PC-9 (cell line): Measurements from ENCODE around the gene SIGLEC7. TPM values are rescaled to one million over a fixed set of nuclear protein-coding genes. Genes with fewer than 3 reads are reported as not detected.

Experiments
- BruUV-seq: library from RNA; stranded (reverse); fragments of 400-500 nt; replicated peaks from 2 replicates; lab custom pipeline; 2021; lab: Mats Ljungman, UMichigan
- CTCF ChIA-PET: fragments of 300-600 bp; sonication (Branson Sonifier 250); formaldehyde crosslinking; loops from one replicate; lab custom pipeline; 2022; ENCODE audit warnings: antibody characterized with exemption; lab: Charles Lee
- POLR2A ChIA-PET: fragments of 300-600 bp; sonication (Branson Sonifier 250); formaldehyde crosslinking; loops from one replicate; lab custom pipeline; 2022; ENCODE audit warnings: antibody characterized with exemption; ENCODE audit not compliant: unreplicated experiment; lab: Charles Lee
- DNase-seq, 2 experiments: peaks; one replicate each; pipeline versions ENCODE4 v3.0.0 to v3.0.0-alpha.2; 2015 to 2022; ENCODE audit warnings: mixed read lengths in 1 of 2
- H2AFZ ChIP-seq: fragments of 200-600 bp; sonication (generic); 2 replicates; pipeline ENCODE4 v1.8.1; 2017; ENCODE audit warnings: antibody characterized with exemption
- H3F3A ChIP-seq: fragments of 200-600 bp; sonication (generic); 2 replicates; pipeline ENCODE4 v1.8.1; 2017; ENCODE audit warnings: antibody characterized with exemption, mild to moderate bottlenecking, low read depth; ENCODE audit not compliant: insufficient read depth
- H3K27ac ChIP-seq: fragments of 200-600 bp; sonication (generic); 2 replicates; pipeline ENCODE4 v1.6.1; 2016; ENCODE audit warnings: mixed run types
- H3K27me3 ChIP-seq: fragments of 200-600 bp; sonication (generic); 2 replicates; pipeline ENCODE4 v1.6.1; 2016; ENCODE audit warnings: low read depth, mixed run types; ENCODE audit not compliant: insufficient read depth
- H3K36me3 ChIP-seq: fragments of 200-600 bp; sonication (generic); 2 replicates; pipeline ENCODE4 v1.6.1; 2016; ENCODE audit warnings: low read depth, mixed run types
- H3K4me1 ChIP-seq: fragments of 200-600 bp; sonication (generic); replicated peaks from 2 replicates; pipeline ENCODE4 v1.6.1; 2016; ENCODE audit warnings: mixed run types; ENCODE audit not compliant: insufficient read depth
- H3K4me2 ChIP-seq: fragments of 200-600 bp; sonication (generic); 2 replicates; pipeline ENCODE4 v1.6.1; 2017; ENCODE audit warnings: mixed run types
- H3K4me3 ChIP-seq: fragments of 200-600 bp; sonication (generic); 2 replicates; pipeline ENCODE4 v1.6.1; 2016; ENCODE audit warnings: mixed run types
- H3K79me2 ChIP-seq: fragments of 200-600 bp; sonication (generic); 2 replicates; pipeline ENCODE4 v1.6.1; 2017; ENCODE audit warnings: low read depth, mixed run types
- H3K9me2 ChIP-seq: fragments of 200-600 bp; sonication (generic); 2 replicates; pipeline ENCODE4 v1.8.1; 2017; ENCODE audit warnings: mild to moderate bottlenecking; ENCODE audit not compliant: insufficient read depth
- H3K9me3 ChIP-seq: fragments of 200-600 bp; sonication (generic); 2 replicates; pipeline ENCODE4 v1.8.1; 2016; ENCODE audit warnings: low read depth; ENCODE audit not compliant: insufficient read depth
- H4K20me1 ChIP-seq: fragments of 200-600 bp; sonication (generic); 2 replicates; pipeline ENCODE4 v1.8.1; 2017; ENCODE audit not compliant: insufficient read depth
- EZH2 ChIP-seq: fragments of 200-600 bp; sonication (generic); IDR thresholded peaks from 2 replicates; pipeline ENCODE4 v1.8.0; 2017; ENCODE audit warnings: antibody characterized with exemption, low read depth
- intact Hi-C: fragments of 100-400 bp; cut with micrococcal nuclease; formaldehyde crosslinking; loops from one replicate; pipeline ENCODE4 v1.10.0; 2022; ENCODE audit not compliant: unreplicated experiment
- total RNA-seq: library from RNA; stranded (reverse); gene quantifications from 2 replicates; pipeline ENCODE4 v1.2.3, GENCODE V29; 2021
- TF ChIP-seq, protein P1 (sequence below): fragments of 200-600 bp; sonication (generic); conservative IDR thresholded peaks from 2 replicates; pipeline ENCODE4 v1.6.1; 2017; ENCODE audit warnings: mixed run types, antibody characterized with exemption, mild to moderate bottlenecking, moderate library complexity

SIGLEC7 gene
- total RNA-seq, 1 experiment from 2014 or later, result not detected

DNA sequence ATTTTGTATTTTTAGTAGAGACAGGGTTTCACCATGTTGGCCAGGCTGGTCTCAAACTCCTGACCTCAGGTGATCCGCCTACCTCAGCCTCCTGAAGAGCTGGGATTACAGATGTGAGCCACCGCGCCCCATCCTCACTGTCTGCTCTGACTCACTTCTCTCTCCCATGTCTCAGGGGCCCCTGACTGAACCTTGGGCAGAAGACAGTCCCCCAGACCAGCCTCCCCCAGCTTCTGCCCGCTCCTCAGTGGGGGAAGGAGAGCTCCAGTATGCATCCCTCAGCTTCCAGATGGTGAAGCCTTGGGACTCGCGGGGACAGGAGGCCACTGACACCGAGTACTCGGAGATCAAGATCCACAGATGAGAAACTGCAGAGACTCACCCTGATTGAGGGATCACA lies 12.4 kb upstream of the SIGLEC7 start:
- ChIA-PET CTCF (no interaction called here), POLR2A (no interaction called here)
- H3K4me2 ChIP-seq, result no peak overlapping the region
- 0 out of 2 replicates have a peak, but pooled peaks cover 9% of the 10 kb centered on the region for H3K4me1 ChIP-seq
- peaks cover 4% of the 10 kb centered on the region; the same call in 1 of the 2 replicates for H3F3A ChIP-seq
- no peaks in the 10 kb centered on the region for H3K36me3 ChIP-seq
- peaks cover 89% of the 10 kb centered on the region for H3K27me3 ChIP-seq
- H4K20me1 ChIP-seq, result no peaks in the 10 kb centered on the region
- DNase-seq, result no peak
- intact Hi-C loops, result no loop called here
- no peaks in the 10 kb centered on the region for H3K9me2 ChIP-seq
- H3K9me3 ChIP-seq, result peaks cover 1% of the 10 kb centered on the region; the same call in 1 of the 2 replicates
- H2AFZ ChIP-seq, result no peak overlapping the region
- BruUV-seq, result no TSS peak
- TF ChIP-seq, protein P1, sequence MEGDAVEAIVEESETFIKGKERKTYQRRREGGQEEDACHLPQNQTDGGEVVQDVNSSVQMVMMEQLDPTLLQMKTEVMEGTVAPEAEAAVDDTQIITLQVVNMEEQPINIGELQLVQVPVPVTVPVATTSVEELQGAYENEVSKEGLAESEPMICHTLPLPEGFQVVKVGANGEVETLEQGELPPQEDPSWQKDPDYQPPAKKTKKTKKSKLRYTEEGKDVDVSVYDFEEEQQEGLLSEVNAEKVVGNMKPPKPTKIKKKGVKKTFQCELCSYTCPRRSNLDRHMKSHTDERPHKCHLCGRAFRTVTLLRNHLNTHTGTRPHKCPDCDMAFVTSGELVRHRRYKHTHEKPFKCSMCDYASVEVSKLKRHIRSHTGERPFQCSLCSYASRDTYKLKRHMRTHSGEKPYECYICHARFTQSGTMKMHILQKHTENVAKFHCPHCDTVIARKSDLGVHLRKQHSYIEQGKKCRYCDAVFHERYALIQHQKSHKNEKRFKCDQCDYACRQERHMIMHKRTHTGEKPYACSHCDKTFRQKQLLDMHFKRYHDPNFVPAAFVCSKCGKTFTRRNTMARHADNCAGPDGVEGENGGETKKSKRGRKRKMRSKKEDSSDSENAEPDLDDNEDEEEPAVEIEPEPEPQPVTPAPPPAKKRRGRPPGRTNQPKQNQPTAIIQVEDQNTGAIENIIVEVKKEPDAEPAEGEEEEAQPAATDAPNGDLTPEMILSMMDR, result no peak
- TF ChIP-seq EZH2, result no peak
- H3K4me3 ChIP-seq, result no peak overlapping the region
- H3K27ac ChIP-seq, result no peak overlapping the region
- H3K79me2 ChIP-seq, result no peaks in the 10 kb centered on the region

GRCh38 chr19:51131780-51132680 lies 10.1 kb upstream of the SIGLEC7 start:
- ChIA-PET CTCF (no interaction called here), POLR2A (no interaction called here)
- Histone ChIP-seq H4K20me1 (no peaks in the 10 kb centered on the region), H3K4me3 (no peak overlapping the region), H2AFZ (no peak overlapping the region), H3K36me3 (no peaks in the 10 kb centered on the region), H3K27ac (no peak overlapping the region), H3F3A (peaks cover 4% of the 10 kb centered on the region; the same call in 1 of the 2 replicates), H3K27me3 (peaks cover 89% of the 10 kb centered on the region), H3K4me1 (0 out of 2 replicates have a peak, but pooled peaks cover 9% of the 10 kb centered on the region), H3K9me2 (no peaks in the 10 kb centered on the region), H3K4me2 (0 out of 2 replicates have a peak overlapping the region, but pooled peaks have one; percentile 14), H3K79me2 (no peaks in the 10 kb centered on the region), H3K9me3 (peaks cover 8% of the 10 kb centered on the region; the same call in 1 of the 2 replicates)
- DNase-seq, result peak in 1 of 2 experiments; percentile 8
- no TSS peak for BruUV-seq
- intact Hi-C loops, result no loop called here
- no peak for TF ChIP-seq EZH2
- TF ChIP-seq, protein P1, result no peak; the same call in 1 of the 2 replicates

GRCh38 chr19:51135004-51135403 lies 7.1 kb upstream of the SIGLEC7 start:
- no peaks in the 10 kb centered on the region for H3K36me3 ChIP-seq
- no peak for DNase-seq
- intact Hi-C loops, result no loop called here
- ChIA-PET POLR2A (no interaction called here), CTCF (no interaction called here)
- TF ChIP-seq, protein P1, result no peak
- TF ChIP-seq EZH2, result no peak
- no TSS peak for BruUV-seq
- no peaks in the 10 kb centered on the region for H3K9me2 ChIP-seq
- peaks cover 8% of the 10 kb centered on the region; the same call in 1 of the 2 replicates for H3K9me3 ChIP-seq
- peaks cover 90% of the 10 kb centered on the region for H3K27me3 ChIP-seq
- H3K4me1 ChIP-seq, result no peaks in the 10 kb centered on the region
- no peak overlapping the region for H3K4me2 ChIP-seq
- H3K79me2 ChIP-seq, result no peaks in the 10 kb centered on the region
- no peak overlapping the region for H3K27ac ChIP-seq
- no peaks in the 10 kb centered on the region for H3F3A ChIP-seq
- no peaks in the 10 kb centered on the region for H4K20me1 ChIP-seq
- no peak overlapping the region for H3K4me3 ChIP-seq
- no peak overlapping the region for H2AFZ ChIP-seq
